Stimulated activated naive CD4-positive, alpha-beta T cell treated with Interleukin-2 at 50 U/mL for 16 hours (primary cell): Measurements from ENCODE around the gene SH3PXD2A.

Experiments
- DNase-seq: peaks from one replicate; lab custom pipeline; 2025; lab: John Stamatoyannopoulos, UW

SH3PXD2A gene

DNA sequence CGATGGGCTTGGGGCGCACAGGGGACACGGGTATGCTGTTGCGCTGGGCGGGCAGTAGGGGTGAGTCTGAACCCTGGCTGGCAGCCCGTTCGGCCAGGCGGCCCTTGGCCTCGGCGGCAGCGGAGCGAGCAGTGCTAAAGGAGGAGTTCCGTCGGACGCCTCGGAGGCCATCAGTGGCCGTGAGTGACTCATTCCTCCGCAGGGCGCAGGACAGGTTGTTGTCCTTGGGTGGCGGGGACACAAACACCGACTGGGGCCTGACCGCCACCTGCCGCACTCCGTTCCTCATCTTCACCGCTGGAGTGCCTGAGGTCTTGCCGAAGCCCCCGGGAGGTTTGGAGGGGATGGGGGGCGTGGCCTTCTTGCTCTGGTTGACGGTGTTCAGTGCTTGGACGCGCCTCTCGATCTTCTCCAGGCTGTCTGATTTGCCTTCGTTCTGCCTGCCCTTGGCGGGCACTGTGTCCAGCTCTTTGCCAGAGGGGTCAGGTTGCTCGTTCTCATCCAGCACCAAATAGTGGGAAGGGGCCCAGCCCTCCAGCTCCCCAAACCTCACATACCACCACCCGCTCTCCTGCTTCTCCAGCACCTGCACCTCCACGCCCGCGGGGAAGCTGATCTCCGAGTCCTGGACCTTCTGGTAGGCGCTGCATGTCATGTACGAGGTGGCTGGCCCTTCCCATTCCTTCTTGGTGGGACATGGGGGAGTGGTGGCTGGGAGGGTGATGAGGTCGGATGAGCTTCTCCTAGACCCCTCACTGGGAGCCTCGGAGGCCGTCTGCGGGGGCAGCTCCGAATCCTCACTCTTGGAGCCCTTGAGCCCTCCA lies 253.1 kb downstream of the SH3PXD2A start:
- DNase-seq = no peak

DNA sequence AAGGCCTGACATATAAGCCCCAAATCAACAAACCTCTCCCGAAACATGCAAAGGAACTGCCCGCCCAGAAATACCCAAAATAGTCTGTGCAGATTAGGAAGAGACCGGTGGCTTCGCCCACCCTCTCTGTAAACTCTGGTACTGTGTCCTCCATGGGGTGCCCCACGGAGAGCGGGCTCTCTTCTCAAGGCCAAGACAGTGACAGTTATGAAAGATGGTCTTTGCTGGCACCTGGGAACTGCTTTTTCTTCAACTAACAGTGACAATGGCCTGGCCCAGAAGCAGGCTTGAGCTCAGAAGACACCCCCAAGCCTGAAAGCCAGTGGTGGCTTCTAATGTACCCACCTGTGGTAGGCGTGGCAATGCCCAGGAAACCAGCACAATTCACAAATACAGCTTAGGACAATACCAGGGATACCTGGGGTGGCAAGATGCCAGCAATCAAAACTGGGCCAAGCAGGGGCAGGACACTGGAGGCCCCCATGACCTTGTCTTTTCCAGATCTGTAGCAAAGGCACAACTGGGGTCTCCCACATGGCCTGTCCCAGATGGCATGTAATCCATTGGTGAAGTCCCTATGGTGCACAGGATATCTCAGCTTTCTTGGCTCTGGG lies 254.3 kb downstream of the SH3PXD2A start:
- DNase-seq = no peak

DNA sequence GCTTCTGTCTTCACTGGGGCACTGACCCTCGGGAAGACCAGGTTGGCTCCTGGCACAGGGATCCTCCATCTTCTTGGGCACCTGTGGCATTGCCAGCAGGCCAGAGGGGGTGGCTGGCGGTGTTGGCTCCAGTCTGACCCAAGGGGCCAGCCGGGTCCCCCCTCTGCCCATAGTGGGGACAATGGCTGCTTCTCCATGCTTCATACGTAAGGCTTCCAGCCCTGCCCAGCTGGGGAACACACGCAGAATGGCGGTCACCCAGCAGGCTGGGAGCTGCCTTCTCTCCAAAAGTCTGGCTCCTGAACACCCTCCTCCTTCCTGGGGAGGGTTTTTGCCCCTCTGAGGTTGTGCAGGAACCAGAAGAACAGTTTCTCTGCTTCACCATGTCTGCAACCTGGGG lies 255.1 kb downstream of the SH3PXD2A start:
- DNase-seq = no peak

DNA sequence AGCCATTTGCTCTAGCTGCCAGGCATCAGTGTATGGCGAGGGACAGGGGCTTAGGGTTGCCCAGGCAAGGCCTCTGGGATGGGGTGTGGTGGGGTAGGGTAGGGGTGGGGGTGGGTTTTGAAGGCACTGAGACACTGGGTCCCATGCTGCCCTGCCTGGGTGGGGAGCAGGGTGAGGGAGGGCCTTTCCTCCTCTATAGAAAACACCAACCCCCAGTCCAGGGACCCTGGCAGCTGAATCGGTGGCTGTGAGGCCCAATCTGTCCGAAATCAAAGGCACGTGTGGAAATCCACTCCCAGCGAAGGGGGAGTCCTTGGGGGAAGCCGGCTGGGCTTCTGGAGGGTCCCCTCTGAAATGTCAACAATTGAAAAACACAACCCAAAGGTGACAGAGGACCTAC lies 255.5 kb downstream of the SH3PXD2A start:
- no peak for DNase-seq

DNA sequence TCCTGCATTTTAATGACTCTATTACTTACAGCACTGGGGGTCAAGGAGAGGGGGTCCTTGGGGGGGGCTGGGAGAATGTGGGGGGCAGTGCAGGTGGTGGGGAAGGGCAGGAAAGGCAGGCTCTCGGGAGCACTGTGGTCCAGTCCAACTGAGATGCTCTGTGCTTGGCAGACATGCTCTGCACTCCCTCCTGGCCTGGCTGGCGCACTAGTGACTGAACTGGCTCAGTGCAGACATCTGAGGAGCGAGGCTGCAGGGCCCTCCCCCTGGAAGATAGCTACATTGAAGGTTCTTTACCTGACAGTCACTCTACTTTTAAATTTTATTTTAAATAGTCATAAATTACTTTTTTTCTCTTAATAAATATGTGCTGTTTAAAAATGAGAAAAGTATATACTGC lies 256.2 kb downstream of the SH3PXD2A start:
- no peak for DNase-seq

DNA sequence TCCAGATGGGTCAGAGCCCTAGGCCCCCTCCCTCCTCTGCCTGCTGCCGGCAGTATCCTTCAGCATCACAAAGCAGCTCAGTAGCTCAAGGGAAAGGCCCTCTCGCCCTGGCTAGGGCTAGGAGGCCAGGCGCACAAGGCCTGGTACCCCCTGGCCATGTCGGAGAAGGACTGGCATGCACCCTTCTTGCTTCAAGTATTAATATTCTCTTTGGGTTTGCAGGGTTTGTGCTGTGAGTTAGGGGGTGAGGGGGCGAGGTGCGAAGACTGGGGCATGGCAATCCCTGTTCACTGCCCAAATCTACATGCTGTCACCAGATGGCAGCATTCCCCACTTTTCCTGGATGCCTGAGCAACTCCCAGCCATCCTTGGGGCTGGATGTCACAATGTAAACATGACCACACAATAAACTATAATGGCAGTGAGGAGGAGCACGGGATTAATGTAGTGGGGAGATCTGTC lies 256.7 kb downstream of the SH3PXD2A start:
- DNase-seq = no peak

DNA sequence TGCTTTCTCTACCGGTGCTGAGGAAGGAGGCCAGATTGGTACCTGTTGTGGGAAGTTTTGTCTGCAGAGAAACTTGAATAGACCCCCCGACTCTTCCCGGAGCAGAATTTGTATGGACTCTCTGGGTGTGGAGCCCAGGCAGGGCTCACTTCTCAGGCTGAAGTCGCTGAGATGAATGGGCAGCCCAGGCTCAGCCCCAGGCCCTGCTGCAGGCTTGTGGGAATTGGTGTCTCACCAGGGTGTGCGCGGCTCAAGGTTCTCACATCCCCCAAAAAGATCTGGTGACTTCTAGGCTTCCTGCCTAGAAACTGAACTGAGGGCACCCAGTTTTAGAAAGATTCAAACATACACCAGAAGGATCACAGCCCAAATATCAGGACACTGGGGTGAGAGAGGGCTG lies 258.4 kb downstream of the SH3PXD2A start:
- DNase-seq = no peak

DNA sequence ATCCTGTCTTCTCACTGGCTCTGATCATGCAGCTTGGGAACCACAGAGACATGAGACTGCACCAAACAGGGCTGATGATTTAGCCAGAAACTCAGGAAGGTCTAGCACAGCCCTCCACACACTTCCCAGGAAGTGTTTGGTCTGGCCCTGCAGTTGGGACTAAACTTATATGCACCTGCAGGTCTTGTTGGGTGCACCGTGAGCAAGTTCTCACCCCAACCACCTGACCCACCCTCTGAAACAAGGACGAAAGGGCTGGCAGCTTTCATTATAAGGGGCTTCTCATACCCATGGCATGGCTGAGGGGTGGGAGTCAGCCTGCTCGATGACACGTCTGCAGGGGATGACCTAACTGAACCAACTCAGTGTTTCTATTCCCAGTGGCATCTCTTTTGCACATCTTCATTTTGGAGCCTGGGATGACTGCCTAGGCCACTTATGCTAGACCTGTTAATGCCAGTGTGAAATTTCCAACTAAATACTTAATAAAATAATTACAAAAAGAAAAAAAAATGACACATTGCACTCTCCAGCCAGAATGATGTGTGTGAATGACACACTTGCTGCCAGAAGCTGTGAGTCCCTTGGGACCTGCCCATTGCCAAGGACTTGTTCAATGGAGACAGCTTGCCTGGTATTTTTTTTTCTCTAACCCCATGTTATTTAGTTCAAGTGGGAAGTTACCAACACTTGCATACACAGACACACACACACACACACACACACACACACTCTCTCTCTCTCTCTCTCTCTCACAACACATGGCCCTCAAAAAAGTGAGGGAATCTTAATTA lies 259.2 kb downstream of the SH3PXD2A start:
- DNase-seq = no peak

DNA sequence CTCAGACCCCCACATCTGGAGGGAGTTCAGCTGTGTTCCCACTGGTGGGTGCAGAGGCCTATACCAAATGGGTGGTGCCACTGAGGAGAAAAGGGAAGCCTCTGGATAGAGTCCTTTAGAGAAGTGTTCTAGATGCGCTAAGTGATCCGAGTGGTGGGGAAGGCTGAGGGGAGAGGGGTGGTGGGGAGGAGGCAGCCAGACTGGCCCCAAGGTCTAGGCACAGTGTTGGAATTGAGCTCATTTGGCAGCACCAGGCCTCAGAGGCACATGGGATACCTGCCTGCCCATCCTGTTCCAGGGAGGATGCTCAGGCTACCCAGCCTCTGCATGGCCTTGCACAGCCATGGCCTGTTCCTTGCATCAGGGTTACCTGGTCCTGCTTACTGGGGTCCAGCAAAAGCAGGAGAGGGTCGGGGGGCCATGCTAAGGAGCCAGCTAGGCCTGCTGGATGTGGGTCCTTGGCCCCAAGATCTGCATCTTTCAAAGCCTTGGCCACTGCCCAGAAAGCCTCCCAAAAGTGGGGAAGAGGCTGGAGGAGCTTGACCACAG lies 262.3 kb downstream of the SH3PXD2A start:
- no peak for DNase-seq

DNA sequence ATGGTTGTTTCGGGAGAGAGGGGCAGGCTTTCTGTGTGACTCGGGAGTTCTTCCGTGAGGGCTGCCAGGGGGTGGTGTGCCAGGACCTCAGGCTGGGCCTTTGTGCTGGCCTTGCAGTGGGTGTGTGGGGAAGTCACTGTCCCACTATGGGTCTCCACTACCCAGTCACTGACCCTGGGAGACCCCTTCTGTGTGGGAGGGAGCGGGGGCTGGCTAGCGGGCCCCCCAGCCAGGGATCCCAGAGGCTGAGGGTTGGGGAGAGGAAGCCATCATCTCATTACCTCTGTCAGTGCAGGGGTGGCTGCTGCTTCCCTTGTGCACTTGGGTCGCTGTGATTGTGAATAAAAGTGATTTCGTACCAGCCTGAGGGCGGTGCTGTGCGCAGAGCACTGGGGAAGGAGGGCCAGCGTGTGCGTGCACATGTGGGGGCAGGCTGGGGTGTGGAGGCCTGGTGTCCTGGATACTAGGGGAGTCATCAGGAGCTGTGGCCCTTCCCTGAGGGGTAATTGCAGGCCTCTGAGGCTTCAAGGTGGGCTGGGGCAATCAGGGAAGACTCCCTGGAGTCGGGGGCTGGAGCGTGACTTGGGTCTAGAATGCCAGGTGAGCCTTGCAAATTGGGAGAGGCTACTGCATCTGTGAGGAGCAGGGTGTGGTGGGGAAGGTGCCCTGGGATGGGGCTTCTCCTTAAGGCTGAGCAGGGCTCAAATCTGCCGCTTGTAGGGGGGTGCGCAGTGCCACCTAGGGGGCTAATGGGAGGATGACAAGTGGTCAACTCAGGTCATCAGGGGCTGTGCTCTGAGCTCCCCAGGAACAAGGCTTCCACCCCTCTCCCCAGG lies 263.0 kb downstream of the SH3PXD2A start:
- DNase-seq = no peak

DNA sequence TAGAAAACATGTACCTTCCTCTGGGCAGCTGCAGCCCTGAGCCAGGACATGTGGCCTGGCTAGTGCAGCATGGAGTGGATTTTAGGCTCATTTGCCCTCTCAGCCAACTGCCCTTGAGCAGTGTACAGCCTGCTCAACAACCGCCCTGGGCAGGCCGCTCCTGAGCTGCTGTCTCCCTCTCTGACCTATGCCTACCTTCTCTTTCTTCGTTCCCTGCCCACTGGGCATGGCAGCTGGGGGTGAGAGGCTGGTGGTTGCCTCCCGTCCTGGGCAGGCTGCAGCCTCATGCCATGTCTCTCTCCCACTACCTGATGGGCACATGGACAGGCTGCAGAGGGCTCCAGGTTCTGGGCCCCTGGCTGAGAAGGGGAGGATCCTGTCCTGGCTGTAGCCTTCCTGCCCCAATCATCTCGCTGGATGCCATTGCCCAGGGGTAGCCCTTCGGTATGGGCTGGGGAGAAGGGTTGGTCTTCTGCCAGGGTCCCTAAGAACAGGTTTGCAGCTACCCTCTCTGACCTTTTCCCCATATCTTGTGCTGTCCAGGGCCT lies 264.6 kb downstream of the SH3PXD2A start:
- DNase-seq = no peak

DNA sequence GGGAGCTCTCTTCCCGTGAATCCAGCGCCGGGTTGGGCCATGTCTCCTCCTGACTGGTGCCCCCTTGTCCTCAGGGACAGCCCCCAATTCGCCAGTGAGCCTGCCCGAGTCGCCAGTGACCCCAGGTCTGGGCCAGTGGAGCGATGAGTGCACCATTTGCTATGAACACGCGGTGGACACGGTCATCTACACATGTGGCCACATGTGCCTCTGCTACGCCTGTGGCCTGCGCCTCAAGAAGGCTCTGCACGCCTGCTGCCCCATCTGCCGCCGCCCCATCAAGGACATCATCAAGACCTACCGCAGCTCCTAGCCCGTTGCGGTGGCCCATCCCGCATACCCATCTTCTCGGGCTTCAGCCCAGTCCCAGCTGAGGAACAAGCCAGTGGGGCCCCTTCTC lies 265.3 kb downstream of the SH3PXD2A start:
- no peak for DNase-seq

DNA sequence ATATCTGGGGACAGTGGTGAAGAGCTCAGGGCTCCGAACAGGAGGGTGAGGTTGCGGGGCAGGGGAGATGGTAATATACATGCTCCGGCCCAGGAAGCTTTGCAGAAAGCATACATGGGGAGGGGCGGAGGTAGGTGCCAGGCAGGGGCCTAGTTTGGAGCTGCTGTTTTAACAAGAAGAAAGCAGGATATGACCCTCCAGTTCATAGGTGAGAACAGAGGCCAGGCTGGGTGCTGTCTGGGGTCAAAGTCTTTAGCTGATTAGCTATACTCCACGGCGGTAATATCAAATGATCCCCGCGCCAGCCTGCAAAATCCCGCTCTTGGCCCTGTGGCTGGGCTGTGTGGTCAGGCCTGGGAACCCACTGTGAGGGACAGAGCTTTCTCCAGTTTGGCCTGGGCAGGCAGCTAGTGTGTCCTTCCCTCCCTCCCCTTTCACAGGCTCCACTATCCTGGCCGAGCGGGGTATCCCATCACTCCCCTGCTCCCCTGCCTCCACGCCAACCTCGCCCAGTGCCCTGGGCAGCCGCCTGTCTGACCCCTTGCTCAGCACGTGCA lies 266.2 kb downstream of the SH3PXD2A start:
- no peak for DNase-seq

DNA sequence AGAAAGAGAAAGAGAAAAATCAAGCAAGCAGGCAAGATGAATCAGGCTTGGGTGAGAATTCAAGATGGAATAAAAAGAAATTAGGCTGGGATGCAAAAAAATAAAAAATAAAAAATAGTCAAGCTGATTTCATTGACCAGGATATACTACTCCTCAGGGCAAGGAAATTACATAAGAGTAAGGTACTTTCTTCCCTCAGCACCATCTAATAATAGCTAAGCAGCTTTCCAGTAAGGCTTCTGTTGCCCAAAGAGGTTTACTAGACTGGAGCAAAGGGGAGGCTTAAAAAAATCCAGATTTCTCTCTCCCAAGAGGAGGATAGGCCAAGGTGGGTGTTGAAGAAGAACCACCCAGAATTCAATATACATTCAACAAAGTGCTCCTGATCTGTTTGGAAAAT lies 268.3 kb downstream of the SH3PXD2A start:
- DNase-seq = no peak

DNA sequence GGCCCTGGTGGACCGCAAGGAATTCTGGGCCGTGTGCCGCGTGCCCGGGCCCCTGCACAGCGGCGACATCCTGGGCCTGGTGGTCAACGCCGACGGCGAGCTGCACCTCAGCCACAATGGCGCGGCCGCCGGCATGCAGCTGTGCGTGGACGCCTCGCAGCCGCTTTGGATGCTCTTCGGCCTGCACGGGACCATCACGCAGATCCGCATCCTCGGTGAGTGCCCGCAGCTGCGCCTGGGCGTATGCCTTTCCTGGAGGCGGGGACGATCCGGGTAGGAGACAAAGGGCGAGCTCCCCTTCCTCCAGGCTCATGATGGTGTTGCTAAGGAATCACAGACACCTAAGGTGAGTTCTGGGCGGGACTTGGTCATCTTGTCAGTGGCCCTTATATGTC lies 270.4 kb downstream of the SH3PXD2A start:
- DNase-seq = no peak

DNA sequence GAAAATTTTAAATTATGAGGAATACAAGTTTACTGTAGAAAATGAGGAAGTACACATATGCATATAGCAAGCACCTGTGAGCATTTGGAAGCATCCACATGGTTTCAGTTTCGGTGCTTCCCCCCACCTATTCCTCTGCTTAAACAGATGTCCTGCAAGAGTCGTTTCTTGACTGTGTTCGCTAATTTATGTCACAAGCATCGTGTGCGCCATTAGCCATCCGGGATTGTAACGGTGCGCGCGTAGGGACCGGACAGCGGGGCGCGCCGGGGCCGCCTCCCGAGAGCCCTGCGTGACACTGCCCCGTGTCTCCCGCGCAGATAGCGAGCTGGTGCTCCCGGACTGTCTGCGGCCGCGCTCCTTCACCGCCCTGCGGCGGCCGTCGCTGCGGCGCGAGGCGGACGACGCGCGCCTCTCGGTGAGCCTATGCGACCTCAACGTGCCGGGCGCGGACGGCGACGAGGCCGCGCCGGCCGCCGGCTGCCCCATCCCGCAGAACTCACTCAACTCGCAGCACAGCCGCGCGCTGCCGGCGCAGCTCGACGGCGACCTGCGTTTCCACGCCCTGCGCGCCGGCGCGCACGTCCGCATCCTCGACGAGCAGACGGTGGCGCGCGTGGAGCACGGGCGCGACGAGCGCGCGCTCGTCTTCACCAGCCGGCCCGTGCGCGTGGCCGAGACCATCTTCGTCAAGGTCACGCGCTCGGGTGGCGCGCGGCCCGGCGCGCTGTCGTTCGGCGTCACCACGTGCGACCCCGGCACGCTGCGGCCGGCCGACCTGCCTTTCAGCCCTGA lies 271.0 kb downstream of the SH3PXD2A start:
- DNase-seq = peak; percentile 21

DNA sequence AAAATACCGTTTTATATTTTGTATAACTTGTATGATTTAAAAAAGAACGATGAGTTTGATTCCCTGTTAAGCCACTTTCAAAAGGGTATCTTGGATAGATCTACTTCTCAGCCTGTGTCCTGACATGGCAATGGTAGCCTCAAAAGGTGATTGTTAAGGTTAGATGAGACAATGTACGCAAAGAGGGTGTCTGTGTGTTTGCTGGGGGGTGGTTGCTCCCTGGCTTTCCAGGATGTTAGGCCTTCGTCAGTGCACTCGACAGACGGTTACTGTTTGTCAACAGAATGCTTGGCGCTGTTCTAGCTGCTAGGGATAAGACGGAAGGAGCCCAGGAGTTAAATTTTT lies 271.5 kb downstream of the SH3PXD2A start:
- no peak for DNase-seq

DNA sequence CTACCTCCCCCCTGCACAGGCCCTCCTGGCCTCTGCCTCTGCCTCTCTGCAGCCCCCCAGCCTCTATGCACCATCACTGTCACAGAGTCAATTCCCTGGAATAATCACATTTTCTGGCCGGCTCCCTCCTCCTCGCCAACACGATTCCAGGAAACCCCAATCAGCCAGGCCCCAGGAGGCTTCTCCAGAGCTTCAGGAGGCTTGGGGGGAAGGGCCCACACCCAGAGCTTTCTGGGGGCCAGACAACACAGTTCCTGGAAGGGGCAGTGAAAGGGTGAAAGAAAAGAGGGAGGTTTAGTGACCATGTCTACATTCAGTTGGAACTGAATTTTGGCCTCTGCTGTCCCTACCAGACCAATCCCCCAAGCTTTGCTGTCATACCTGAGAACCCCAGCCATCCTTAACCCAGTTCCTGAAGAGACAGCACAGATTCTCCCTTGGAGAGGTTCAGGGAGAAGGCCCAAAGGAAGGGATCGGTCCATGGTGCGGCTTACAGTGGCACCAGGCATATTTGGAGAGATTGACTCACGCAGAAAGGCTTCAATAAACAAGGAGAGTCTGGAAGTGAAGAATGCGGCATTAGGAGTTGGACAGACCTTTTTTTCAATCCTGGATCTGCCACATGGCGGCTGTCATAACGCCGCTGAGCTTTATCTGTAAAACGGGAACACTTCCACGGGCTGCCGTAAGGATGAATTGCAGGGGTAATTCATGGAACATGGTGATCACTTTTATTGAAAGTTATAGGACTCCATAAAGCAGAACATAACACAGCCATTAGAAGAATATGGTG lies 272.8 kb downstream of the SH3PXD2A start:
- no peak for DNase-seq

DNA sequence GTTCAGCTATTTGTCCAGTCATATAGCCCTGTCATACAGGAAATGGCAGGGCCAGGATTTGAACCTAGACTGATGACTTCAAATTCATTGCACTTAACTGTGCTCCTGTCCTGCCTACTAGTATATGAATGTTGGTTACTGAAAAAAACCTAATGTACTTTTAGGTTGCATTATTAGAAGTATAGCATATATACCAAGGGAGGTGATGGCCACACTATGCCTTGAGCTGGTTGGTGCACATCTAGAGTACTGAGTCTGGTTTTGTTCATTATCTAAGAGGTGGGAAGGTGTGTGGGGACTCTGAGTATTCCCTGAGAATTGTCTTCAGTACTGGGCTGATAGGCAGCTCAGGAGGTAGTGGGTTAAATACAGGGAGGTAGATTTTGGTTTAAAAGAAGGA lies 273.9 kb downstream of the SH3PXD2A start:
- DNase-seq = no peak

DNA sequence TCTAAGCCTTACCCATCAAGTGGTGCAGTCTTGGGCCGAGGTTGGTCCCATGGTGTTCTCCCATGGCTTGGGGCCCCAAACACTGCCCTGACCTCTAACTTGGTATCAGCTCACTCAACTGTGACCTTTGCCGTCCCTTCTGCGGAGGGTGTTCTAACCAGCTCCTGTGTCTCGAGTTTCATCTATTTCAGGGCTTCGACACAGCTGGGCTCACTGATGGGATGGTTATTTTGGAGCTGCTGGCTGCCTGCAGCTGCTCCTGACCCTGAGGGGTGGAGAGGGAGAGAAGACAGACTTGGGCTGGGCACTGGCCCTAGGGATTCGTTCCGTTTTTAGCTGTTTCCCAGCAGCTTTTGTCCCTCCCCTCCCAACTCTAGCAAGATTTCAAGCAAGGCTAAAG lies 274.9 kb downstream of the SH3PXD2A start:
- no peak for DNase-seq
